ENCODE data around the gene HCRT.
"Not testable (repeated sequence)": the region's sequence is repeated elsewhere in the genome, so short reads cannot be mapped to it uniquely, and the experiment has no call there.

HCRT gene

GRCh38 chr17:42197564-42198156 lies 12.4 kb upstream of the HCRT start:
- DNase-seq, result no peak

GRCh38 chr17:42193969-42194899 lies 9.0 kb upstream of the HCRT start, which contains the start of gene GHDC:
GHDC (minus strand) TSS chr17:42194494; CDS start chr17:42193581, 913 bp downstream.
- peak; percentile 67 for DNase-seq

GRCh38 chr17:42193216-42193968 lies 8.1 kb upstream of the HCRT start:
- no peak for DNase-seq

GRCh38 chr17:42192189-42193126 lies 7.2 kb upstream of the HCRT start:
- no peak for DNase-seq

- no peak for DNase-seq
Measured at GRCh38 chr17:42191275-42191608, 6.0 kb upstream of the HCRT start.

- no peak for DNase-seq
Measured at GRCh38 chr17:42190491-42191274, 5.4 kb upstream of the HCRT start.

- no peak for DNase-seq
Measured at GRCh38 chr17:42189651-42189965, 4.4 kb upstream of the HCRT start.

- DNase-seq, result no peak
Measured at GRCh38 chr17:42188749-42189650, 3.7 kb upstream of the HCRT start.

- DNase-seq, result no peak
Measured at GRCh38 chr17:42187833-42188232, 2.6 kb upstream of the HCRT start.

- DNase-seq, result not testable (repeated sequence)
Measured at GRCh38 chr17:42186191-42186590, 939 bp upstream of the HCRT start.

- DNase-seq, result no peak
Measured at GRCh38 chr17:42185621-42185930, 324 bp upstream of the HCRT start.

- DNase-seq, result peak; percentile 61
Measured at GRCh38 chr17:42183741-42184711, 1.2 kb downstream of the HCRT start.

GRCh38 chr17:42182927-42183734 lies 2.1 kb downstream of the HCRT start:
- peak; percentile 35 for DNase-seq

- DNase-seq, result no peak
Measured at GRCh38 chr17:42181851-42182207, 3.4 kb downstream of the HCRT start.

GRCh38 chr17:42180922-42181850 lies 4.1 kb downstream of the HCRT start, which contains the start of gene KCNH4:
KCNH4 (minus strand) TSS chr17:42181142; CDS start chr17:42180945, 197 bp downstream.
- DNase-seq, result peak; percentile 44

- DNase-seq, result no peak
Measured at GRCh38 chr17:42180411-42180921, 4.8 kb downstream of the HCRT start.

GRCh38 chr17:42179911-42180410 lies 5.3 kb downstream of the HCRT start:
- DNase-seq, result peak; percentile 38
